Lower leg skin (tissue), 3 donors: ENCODE measurements around the gene NEGR1.

Source experiments
- CTCF ChIP-seq, 3 donors: fragments of 450-650 bp; IDR thresholded peaks; one replicate each; pipeline ENCODE4 v1.5.1; 2016; ENCODE audit warnings: antibody characterized with exemption in 3 of 3, mild to moderate bottlenecking in 3 of 3, moderate library complexity in 2 of 3
- POLR2A ChIP-seq, 2 donors: fragments of 450-650 bp; IDR thresholded peaks; one replicate each; pipeline ENCODE4 v1.6.1; 2016 to 2017; ENCODE audit warnings: antibody characterized with exemption in 2 of 2, mild to moderate bottlenecking in 1 of 2, moderate library complexity in 1 of 2

- TF ChIP-seq CTCF (IDR thresholded peaks at IDR 0.05) = no peak
- no peak for TF ChIP-seq POLR2A (IDR thresholded peaks at IDR 0.05)
These were observed 740.2 kb downstream of the NEGR1 start for GRCh38 chr1:71542155-71542554.
